GM12878 (cell line): ENCODE measurements around the gene LRRC23. TPM values are rescaled to one million over a fixed set of nuclear protein-coding genes. Genes with fewer than 3 reads are reported as not detected.

ENCODE experiments used
- ATAC-seq: fragments of 200-7000 bp; cut with Tn5 transposase; 3 replicates; pipeline ENCODE4 v1.9.1; 2020; ENCODE audit warnings: mild to moderate bottlenecking, moderate library complexity
- BruUV-seq: library from RNA; stranded (reverse); fragments of 400-500 nt; replicated peaks from 2 replicates; lab custom pipeline; 2021; lab: Mats Ljungman, UMichigan
- CTCF ChIA-PET: fragments of 300-600 bp; sonication (Branson Sonifier 250); formaldehyde crosslinking; extraction: SDS; loops from one replicate; lab custom pipeline; 2021; ENCODE audit warnings: inconsistent platforms; lab: Yijun Ruan, JAX
- POLR2A ChIA-PET: fragments of 350-600 bp; formaldehyde crosslinking; extraction: SDS; loops from one replicate; lab custom pipeline; 2021; ENCODE audit warnings: inconsistent platforms; lab: Charles Lee
- RAD21 ChIA-PET: fragments of 300-600 bp; sonication (Branson Sonifier 250); formaldehyde crosslinking; loops from one replicate; lab custom pipeline; 2023; ENCODE audit warnings: antibody characterized with exemption; ENCODE audit not compliant: unreplicated experiment; lab: Charles Lee
- SMC1A ChIA-PET: fragments of 300-600 bp; sonication (Branson Sonifier 250); formaldehyde crosslinking; loops from one replicate; lab custom pipeline; 2023; ENCODE audit not compliant: unreplicated experiment, uncharacterized antibody; lab: Charles Lee
- DNase-seq: peaks from one replicate; pipeline ENCODE4 v3.0.0-alpha.2; 2011; ENCODE audit warnings: low read depth, low spot score
- FAIRE-seq: peaks from 3 replicates; lab custom pipeline; 2011; peaks lifted over from hg19 to GRCh38; lab: Jason Lieb, UNC
- H2AFZ ChIP-seq: 2 replicates; pipeline ENCODE4 v1.6.0; 2011; ENCODE audit warnings: low read depth, low read length, control low read depth; ENCODE audit not compliant: control insufficient read depth
- H3K27ac ChIP-seq: 2 replicates; pipeline ENCODE4 v1.5.1; 2011; ENCODE audit warnings: control low read depth; ENCODE audit not compliant: control insufficient read depth, insufficient read depth
- H3K27me3 ChIP-seq, 2 experiments: replicated peaks in 1 of 2; 2 replicates each; pipeline versions ENCODE4 v1.6.0 to v1.6.1; 2011; ENCODE audit warnings: low read length in 1 of 2; ENCODE audit not compliant: control insufficient read depth in 2 of 2, insufficient read depth in 2 of 2
- H3K36me3 ChIP-seq, 2 experiments: 2 replicates each; pipeline ENCODE4 v1.5.1; 2011; ENCODE audit warnings: low read length in 1 of 2; ENCODE audit not compliant: control insufficient read depth in 2 of 2, insufficient read depth in 2 of 2
- H3K4me1 ChIP-seq: 2 replicates; pipeline ENCODE4 v1.6.1; 2011; ENCODE audit warnings: mild to moderate bottlenecking, low read length, moderate library complexity, mixed read lengths; ENCODE audit not compliant: control insufficient read depth, insufficient read depth
- H3K4me2 ChIP-seq: 2 replicates; pipeline ENCODE4 v1.6.0; 2011; ENCODE audit warnings: control low read depth; ENCODE audit not compliant: control insufficient read depth, insufficient read depth
- H3K4me3 ChIP-seq: fragments of 200-600 bp; sonication (generic); 2 replicates; pipeline ENCODE4 v1.5.1; 2016
- H3K79me2 ChIP-seq: 2 replicates; pipeline ENCODE4 v1.6.0; 2011; ENCODE audit warnings: low read length; ENCODE audit not compliant: control insufficient read depth, insufficient read depth
- H3K9ac ChIP-seq: 2 replicates; pipeline ENCODE4 v1.8.0; 2011; ENCODE audit warnings: low read length, control low read depth, mixed read lengths; ENCODE audit not compliant: control insufficient read depth, insufficient read depth
- H3K9me3 ChIP-seq: replicated peaks from 3 replicates; pipeline ENCODE4 v1.5.1; 2011; ENCODE audit warnings: mild to moderate bottlenecking, low read length; ENCODE audit not compliant: control insufficient read depth, insufficient read depth
- H4K20me1 ChIP-seq: 2 replicates; pipeline ENCODE4 v1.6.0; 2011; ENCODE audit not compliant: control insufficient read depth, insufficient read depth
- CBX3 ChIP-seq: fragments of 200-600 bp; sonication (generic); IDR thresholded peaks from 2 replicates; pipeline ENCODE4 v1.6.1; 2016; ENCODE audit warnings: low read depth, borderline replicate concordance
- ESRRA ChIP-seq: IDR thresholded peaks from 2 replicates; pipeline ENCODE4 v1.6.1; 2012; ENCODE audit warnings: mild to moderate bottlenecking, low read length, improper control_type of control experiment
- GABPA ChIP-seq: IDR thresholded peaks from 2 replicates; pipeline ENCODE4 v1.6.1; 2014; ENCODE audit warnings: antibody characterized with exemption, low read depth, mild to moderate bottlenecking, inconsistent platforms
- NBN ChIP-seq: fragments of 450-650 bp; IDR thresholded peaks from 2 replicates; pipeline ENCODE4 v1.6.1; 2016
- NFXL1 ChIP-seq: fragments of 450-650 bp; IDR thresholded peaks from 2 replicates; pipeline ENCODE4 v1.6.1; 2017; ENCODE audit warnings: antibody characterized with exemption, mild to moderate bottlenecking, borderline replicate concordance
- SMAD1 ChIP-seq: fragments of 450-650 bp; IDR thresholded peaks from 2 replicates; pipeline ENCODE4 v1.6.1; 2018; ENCODE audit warnings: mild to moderate bottlenecking, low read depth; ENCODE audit not compliant: partially characterized antibody
- USF1 ChIP-seq: IDR thresholded peaks from 2 replicates; pipeline ENCODE4 v1.6.1; 2011; ENCODE audit warnings: borderline replicate concordance, low read depth, mild to moderate bottlenecking, moderate library complexity, mixed read lengths, low read length; ENCODE audit not compliant: insufficient read depth; ENCODE audit errors: extremely low read length
- ZBTB11 ChIP-seq: fragments of 450-650 bp; formaldehyde crosslinking; IDR thresholded peaks from 2 replicates; pipeline ENCODE4 v1.5.0; 2022; ENCODE audit warnings: mild to moderate bottlenecking, missing genetic modification characterization
- ZZZ3 ChIP-seq: IDR thresholded peaks from 2 replicates; pipeline ENCODE4 v1.6.1; 2011; ENCODE audit warnings: low read depth; ENCODE audit not compliant: control insufficient read depth, insufficient read length
- WGBS: methylation state at CpG from one replicate; pipeline ENCODE4 v1.1.6; 2016; ENCODE audit warnings: low lambda C conversion rate; ENCODE audit not compliant: insufficient replicate concordance, insufficient coverage; ENCODE audit errors: missing lambda C conversion rate; 5-methylcytosine and 5-hydroxymethylcytosine counted together
- in situ Hi-C: fragments of 300-500 bp; cut with MboI; formaldehyde crosslinking; loops from 9 replicates; pipeline ENCODE4 v1.14.3; 2018; ENCODE audit warnings: mixed read lengths
- intact Hi-C: fragments of 100-400 bp; cut with micrococcal nuclease; formaldehyde crosslinking; loops from one replicate; pipeline ENCODE4 v1.14.2; 2022; ENCODE audit not compliant: unreplicated experiment
- polyA plus RNA-seq, 11 experiments: library from polyadenylated mRNA; depleted of rRNA in 4 of 11; unstranded in 6 of 11; stranded (reverse) in 5 of 11; fragments of >200 nt; fragmentation: Nextera tagmentation in 4 of 11; fragmentation: Illumina TruSeq in 1 of 11; extraction: Ambion mirVana in 4 of 11; extraction: Trizol in 1 of 11; gene quantifications; 1 replicate in 1 of 11; 2 replicates in 10 of 11; pipeline versions ENCODE4 v1.2.1 to v1.2.3, GENCODE V29; 2011 to 2016; ENCODE audit warnings: inconsistent platforms in 2 of 11, missing spikeins in 2 of 11, low read depth in 1 of 11
- total RNA-seq, 4 experiments: library from RNA; depleted of rRNA in 3 of 4; stranded (reverse); fragments of >200 nt in 3 of 4; fragmentation: Illumina TruSeq in 1 of 4; extraction: Trizol in 1 of 4; gene quantifications; 2 replicates each; pipeline versions ENCODE4 v1.2.1 to v1.2.3, GENCODE V29; 2013 to 2021

Gene LRRC23
- total and polyA plus RNA-seq, 10 of the 15 experiments (the other 5 are each of a cell fraction or from before 2014, with no cell fraction given) = 1.4 to 6.9 (median 3.4) TPM

- Histone ChIP-seq H3K27me3 (no peaks in the 10 kb centered on the region), H3K4me3 (no peak overlapping the region), H4K20me1 (no peaks in the 10 kb centered on the region), H3K4me1 (no peaks in the 10 kb centered on the region), H3K79me2 (no peaks in the 10 kb centered on the region), H2AFZ (no peak overlapping the region), H3K9ac (no peak overlapping the region), H3K9me3 (no peaks in the 10 kb centered on the region), H3K36me3 (peaks cover 0 to 10% of the 10 kb centered on the region in 2 experiments; a peak in 3 of 4 replicates), H3K4me2 (no peak overlapping the region), H3K27ac (no peak overlapping the region)
- ChIA-PET CTCF (interaction anchor here (0.7 to 4.5 kb wide), 4 partner anchors 8 to 29 kb away, joined by 3 to 19 read pairs (median 12); partner anchors contain the start of gene SPSB2), POLR2A (interaction anchor here (1.1 kb wide), 1 partner anchor 29 kb away, joined by 4 read pairs; no protein-coding TSS in a partner anchor), SMC1A (interaction anchor here (0.6 to 1.0 kb wide), 3 partner anchors 10 to 327 kb away, joined by 3 read pairs; partner anchors contain the start of gene SPSB2), RAD21 (interaction anchor here (1.4 kb wide), 1 partner anchor 10 kb away, joined by 3 read pairs; the partner anchor contains the start of gene SPSB2)
- ATAC-seq (no peak), DNase-seq (no peak), FAIRE-seq (no peak)
- intact Hi-C loops (no loop called here), in situ Hi-C loops (no loop called here)
- 97% methylated on average over 5 of the region's 5 CpGs for WGBS
- BruUV-seq = no TSS peak
- no peak for TF ChIP-seq CBX3
- TF ChIP-seq ZZZ3 = no peak
- TF ChIP-seq USF1 = no peak
- TF ChIP-seq ESRRA = no peak
These were observed 21.4 kb upstream of the LRRC23 start for GRCh38 chr12:6883252-6883651.

DNA sequence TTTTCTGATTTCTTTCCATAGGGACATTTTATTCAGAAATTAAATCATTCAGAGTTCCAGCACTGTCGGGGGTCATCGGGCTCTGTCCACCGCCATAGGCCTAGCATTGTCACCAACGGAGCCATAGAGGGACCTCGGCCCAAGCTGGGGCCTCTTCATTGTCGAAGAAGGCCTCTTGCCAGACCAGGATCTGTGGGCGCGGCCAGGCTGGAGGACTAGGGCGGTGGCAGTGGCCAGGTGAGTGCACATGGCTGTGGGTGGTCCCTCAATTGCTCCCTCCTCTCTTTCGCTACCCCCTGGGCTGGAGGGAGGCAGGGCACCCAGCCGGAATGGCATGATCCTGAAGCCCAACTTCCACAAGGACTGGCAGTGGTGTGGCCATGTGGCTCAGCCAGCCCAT is 20.9 kb upstream of the LRRC23 start:
- H3K9ac ChIP-seq = no peak overlapping the region
- H3K27ac ChIP-seq = no peak overlapping the region
- H4K20me1 ChIP-seq = no peaks in the 10 kb centered on the region
- no peak for ATAC-seq
- no peak overlapping the region for H3K4me3 ChIP-seq
- intact Hi-C loops = no loop called here
- CTCF ChIA-PET = interaction anchor here (4.5 kb wide), 1 partner anchor 12 kb away, joined by 19 read pairs; the partner anchor contains the start of gene SPSB2
- POLR2A ChIA-PET = no interaction called here
- H3K36me3 ChIP-seq = peaks cover 0 to 10% of the 10 kb centered on the region in 2 experiments; a peak in 3 of 4 replicates
- H2AFZ ChIP-seq = no peak overlapping the region
- FAIRE-seq = no peak
- H3K9me3 ChIP-seq = no peaks in the 10 kb centered on the region
- no peak overlapping the region for H3K4me2 ChIP-seq
- in situ Hi-C loops = no loop called here
- no peaks in the 10 kb centered on the region for H3K27me3 ChIP-seq
- 96% methylated on average over 11 of the region's 11 CpGs for WGBS
- SMC1A ChIA-PET = interaction anchor here (0.8 kb wide), 1 partner anchor 11 kb away, joined by 3 read pairs; the partner anchor contains the start of gene SPSB2
- no peak for DNase-seq
- BruUV-seq = no TSS peak
- RAD21 ChIA-PET = no interaction called here
- no peaks in the 10 kb centered on the region for H3K79me2 ChIP-seq
- no peaks in the 10 kb centered on the region for H3K4me1 ChIP-seq
- TF ChIP-seq NFXL1 (no peak), ZBTB11 (CRISPR knock-in tag) (no peak), GABPA (no peak), NBN (no peak), SMAD1 (no peak)
